Activated CD4-positive, CD25-positive, alpha-beta regulatory T cell treated with anti-CD3 and anti-CD28 coated beads, Interleukin-2, amount 50 U/mL, for 16 hours (primary cell): ENCODE results near the gene RAB3C.
"Not testable (repeated sequence)": the region's sequence is repeated elsewhere in the genome, so short reads cannot be mapped to it uniquely, and the experiment has no call there.

Source experiments
- DNase-seq: peaks from one replicate; pipeline ENCODE4 v3.0.0-alpha.2; 2020; ENCODE audit warnings: low read depth, low spot score

Gene RAB3C

DNA sequence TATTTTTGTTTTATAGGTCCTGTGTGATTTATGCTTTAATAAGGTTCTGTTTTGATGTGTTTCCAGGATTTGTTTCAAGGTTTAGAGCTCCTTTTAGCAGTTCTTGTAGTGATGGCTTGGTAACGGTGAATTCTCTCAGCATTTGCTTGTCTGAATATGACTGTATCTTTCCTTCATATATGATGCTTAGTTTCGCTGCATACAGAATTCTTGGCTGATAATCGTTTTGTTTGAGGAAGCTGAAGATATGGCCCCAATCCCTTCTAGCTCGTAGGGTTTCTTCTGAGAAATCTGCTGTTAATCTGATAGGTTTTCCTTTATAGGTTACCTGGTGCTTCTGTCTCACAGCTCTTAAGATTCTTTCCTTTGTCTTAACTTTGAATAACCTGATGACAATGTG, 20.0 kb downstream of the RAB3C start:
- DNase-seq, result not testable (repeated sequence)

- no peak for DNase-seq
Measured at GRCh38 chr5:58606064-58606463, 23.2 kb downstream of the RAB3C start.

DNA sequence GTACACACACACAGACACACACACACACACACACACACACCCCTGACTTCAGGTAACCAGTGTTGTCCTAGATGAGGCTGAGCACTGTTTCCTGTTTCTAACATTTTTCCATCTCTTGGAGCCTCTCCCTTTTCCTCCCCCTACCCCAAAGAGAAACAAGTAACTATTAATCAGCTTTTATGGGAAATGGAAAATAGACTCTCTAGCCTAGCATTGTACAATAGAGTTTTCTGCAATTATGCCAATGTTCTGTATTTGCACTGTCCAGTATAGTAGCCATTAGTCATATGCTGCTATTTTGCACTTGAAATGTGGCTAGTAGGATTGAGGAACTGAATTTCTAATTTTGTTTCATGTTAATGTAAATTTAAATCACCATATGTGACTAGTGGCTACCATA, 33.1 kb downstream of the RAB3C start:
- DNase-seq, result no peak

DNA sequence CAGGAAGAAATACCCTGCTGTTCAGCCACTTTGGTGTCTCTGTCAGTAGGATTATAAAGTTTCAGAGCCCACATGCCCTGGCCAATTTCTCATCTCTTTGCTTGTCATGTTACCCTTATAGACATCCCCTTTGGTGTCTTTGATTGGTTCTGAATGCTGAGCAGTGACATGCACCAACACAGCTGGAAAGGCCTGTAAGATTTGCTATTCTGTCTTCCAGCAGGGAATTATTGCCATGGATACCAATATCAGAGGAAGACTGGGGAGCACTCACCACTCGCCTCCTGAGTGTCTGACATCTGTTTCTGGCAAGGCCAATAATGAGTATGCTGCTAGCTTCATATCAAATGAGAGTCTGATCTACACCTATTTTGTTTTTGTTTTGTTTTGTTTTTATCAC, 34.4 kb downstream of the RAB3C start:
- no peak for DNase-seq

- no peak for DNase-seq
Measured at GRCh38 chr5:58620336-58620735, 37.5 kb downstream of the RAB3C start.

- no peak for DNase-seq
Measured at GRCh38 chr5:58622936-58623871, 40.3 kb downstream of the RAB3C start.

DNA sequence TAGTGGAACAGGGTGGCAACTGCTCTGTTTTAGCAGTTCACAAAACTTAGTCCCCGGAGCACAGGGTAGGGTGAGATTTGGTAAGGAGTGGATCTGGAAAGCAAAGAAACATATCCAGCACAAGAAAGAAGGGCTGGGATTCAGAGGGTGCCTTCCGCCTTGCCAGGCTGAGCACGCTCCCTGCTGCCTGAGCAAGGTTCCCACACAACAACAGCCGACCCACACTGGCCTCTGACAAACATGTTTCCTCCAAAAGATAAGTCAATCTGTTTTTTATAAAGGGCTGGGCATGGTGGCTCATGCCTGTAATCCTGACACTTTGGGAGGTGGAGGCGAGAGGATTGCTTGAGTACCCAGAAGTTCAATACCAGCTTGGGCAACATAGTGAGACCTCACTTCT, 45.8 kb downstream of the RAB3C start:
- DNase-seq, result no peak

DNA sequence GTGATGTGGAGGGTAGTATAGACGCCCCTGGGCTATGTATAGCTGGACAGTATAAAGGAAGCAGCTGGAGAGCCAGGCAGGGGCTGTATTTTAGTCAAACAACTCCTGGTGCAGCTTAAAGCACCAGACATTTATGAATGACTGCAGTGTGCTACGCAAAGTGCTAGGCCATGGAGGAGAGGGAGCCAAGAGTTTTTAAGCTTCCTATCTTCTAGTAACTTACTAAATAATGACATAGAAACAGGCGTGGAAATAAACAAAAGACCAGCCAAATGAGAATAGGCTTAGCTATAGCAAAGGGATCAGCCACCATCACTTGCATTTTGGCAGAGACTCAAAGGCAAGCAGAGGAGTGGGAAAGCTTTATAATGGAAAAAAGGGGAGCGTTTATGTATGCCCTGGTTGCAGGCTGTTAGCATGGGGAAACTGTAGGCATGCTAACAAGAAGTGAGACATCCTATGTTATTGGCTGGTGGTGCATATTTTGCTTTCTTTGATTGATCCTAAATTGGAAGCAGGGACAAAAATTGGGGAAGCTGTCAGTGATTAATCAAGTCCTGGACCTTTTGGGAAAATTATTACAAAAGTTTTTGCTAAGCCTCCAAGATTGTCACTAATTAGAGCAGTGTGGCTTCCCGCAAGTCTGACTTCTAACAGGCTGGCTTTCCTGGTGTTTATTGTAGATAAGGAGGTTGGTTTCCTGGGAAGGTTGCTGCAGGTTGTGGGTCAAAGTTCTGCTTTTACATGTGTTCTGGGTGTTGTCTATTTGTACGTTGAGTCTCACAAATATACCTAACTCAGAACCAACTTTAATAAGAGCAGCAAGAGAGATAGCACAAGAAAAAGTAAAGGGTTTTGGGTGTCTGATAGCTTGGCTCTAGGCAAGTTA, 46.6 kb downstream of the RAB3C start:
- DNase-seq, result no peak

GRCh38 chr5:58631895-58632294, 49.0 kb downstream of the RAB3C start:
- no peak for DNase-seq

- no peak for DNase-seq
Measured at GRCh38 chr5:58635416-58635815, 52.5 kb downstream of the RAB3C start.

DNA sequence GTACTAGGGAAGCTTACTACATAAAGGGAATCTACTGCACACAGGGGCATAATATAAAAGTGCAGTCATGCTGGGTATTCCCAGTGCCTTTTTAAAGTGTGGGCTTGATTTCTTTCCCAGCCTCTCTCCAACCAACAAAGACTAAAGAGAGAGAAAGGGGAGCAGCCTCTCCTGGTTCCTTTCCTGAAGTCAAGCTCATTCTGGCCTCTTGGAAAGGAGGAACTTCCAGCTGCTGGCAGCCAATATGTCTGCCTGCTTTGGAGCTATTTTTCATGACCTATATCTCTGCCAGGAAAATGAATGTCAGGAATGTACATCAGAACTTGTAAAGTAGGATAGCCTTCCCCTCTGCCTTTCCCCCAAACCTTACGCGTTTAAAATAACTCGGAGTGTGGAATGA, 57.1 kb downstream of the RAB3C start:
- DNase-seq, result no peak

GRCh38 chr5:58641533-58641932, 58.7 kb downstream of the RAB3C start:
- no peak for DNase-seq

GRCh38 chr5:58648846-58649245, 66.0 kb downstream of the RAB3C start:
- no peak for DNase-seq

GRCh38 chr5:58649716-58650115, 66.8 kb downstream of the RAB3C start:
- DNase-seq, result no peak

DNA sequence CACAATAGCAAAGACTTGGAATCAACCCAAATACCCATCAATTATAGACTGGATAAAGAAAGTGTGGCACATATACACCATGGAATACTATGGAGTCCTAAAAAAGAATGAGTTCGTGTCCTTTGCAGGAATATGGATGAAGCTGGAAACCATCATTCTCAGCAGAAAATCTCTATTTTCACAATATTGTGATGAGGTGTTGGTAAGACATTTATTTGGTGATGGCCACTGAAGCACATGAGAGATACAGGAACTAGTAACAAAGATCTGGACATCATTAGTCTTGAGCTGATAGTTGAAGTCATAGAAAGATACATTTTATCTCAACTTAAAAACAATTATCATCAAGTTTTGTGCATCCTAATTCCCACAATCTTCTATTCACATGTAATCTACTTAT, 70.6 kb downstream of the RAB3C start:
- DNase-seq, result no peak

DNA sequence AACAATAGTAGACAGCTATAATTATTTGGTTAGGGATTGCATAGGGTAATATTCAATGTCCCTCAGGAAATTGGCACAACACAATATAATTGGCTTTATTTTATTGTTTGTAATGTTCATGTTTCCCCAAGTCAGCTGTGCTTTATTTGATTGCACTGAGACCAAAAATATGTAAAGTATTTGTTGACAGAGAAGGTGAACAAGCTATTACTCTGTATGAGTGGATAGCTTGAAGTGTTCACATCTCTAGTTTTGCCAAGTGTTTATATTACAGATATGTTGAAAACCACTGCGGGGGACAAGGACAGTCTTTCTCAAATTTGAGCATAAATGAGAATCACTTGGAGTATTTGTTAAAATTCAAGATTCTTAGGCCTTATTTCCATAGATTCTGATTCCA, 83.3 kb downstream of the RAB3C start:
- no peak for DNase-seq

DNA sequence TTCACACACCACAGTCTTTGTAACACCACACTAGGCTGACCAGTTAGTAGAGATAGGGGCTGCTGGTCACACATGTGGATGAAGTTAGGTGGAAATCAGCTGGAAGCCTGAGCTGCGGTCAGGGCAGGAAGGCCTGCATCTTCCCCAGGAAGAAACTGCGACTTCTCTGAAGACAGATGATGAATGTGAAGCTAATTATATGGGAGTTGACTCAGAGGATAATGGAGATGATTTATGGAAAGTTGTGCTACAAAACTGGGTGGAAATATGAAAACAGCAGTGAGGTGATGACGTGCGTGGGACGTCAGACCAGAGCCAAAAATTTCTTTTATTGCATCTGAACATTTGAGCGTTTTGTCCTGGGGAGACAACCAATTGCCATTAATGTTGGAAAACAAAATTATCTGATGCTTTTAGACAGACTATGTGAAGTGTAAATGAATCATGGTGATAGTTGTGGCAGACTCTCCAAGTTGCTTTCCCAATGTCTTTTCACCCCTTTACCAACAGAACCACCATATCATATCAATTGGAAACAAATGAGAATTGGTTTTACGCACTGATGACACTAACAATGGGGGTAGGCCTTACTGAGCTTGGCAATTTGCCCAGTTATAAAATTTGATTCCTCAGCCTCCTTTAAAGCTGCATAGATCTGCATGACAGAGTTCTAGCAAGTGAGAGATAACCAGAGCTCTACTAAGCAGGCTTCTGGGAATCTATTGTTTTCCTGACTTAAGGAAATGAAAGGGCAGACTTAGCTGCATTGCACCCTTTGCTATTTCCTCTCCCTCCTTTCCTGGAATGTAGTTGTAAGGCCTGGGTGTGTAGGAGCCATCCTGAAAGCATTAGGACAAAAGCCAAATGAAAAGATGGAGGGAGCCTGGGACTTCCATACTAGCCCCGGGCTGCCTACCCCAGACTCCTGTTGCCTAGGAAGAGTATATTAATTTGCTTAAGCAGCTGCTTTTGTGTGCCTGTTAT, 84.0 kb downstream of the RAB3C start:
- no peak for DNase-seq

DNA sequence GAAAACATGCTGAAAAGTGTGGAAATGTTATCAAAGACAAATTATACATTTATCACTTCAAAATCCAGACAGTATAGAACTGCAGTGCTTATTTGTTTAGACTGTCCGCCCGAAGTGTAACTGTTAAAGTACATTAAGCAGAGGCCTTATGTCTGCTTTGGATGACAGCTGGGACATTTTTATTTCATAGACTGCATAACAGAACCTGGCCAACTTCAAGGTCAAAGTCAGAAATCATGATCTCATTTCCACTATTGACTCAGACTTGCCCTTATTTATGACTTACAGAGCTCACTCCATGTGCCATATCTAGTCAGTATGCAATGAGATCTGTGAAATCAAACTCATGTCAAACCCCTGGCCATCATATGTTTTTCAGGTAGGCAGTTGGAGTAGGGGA, 87.7 kb downstream of the RAB3C start:
- DNase-seq, result no peak

GRCh38 chr5:58671155-58671554, 88.3 kb downstream of the RAB3C start:
- no peak for DNase-seq

GRCh38 chr5:58672521-58672920, 89.6 kb downstream of the RAB3C start:
- DNase-seq, result no peak

- no peak for DNase-seq
Measured at GRCh38 chr5:58674070-58674469, 91.2 kb downstream of the RAB3C start.
